HL-60 (cell line): Measurements from ENCODE around the gene DEFB118.

Source experiments
- GABPA ChIP-seq: IDR thresholded peaks from 2 replicates; pipeline ENCODE4 v1.6.1; 2012; ENCODE audit warnings: low read depth
- POLR2AphosphoS5 ChIP-seq: IDR thresholded peaks from 2 replicates; pipeline ENCODE4 v1.6.1; 2012; ENCODE audit warnings: low read depth
- TF ChIP-seq, protein P1 (sequence below): IDR thresholded peaks from one replicate; pipeline ENCODE4 v1.5.1; 2011; ENCODE audit warnings: low read length, control low read depth, inconsistent platforms; ENCODE audit not compliant: insufficient read depth

DNA sequence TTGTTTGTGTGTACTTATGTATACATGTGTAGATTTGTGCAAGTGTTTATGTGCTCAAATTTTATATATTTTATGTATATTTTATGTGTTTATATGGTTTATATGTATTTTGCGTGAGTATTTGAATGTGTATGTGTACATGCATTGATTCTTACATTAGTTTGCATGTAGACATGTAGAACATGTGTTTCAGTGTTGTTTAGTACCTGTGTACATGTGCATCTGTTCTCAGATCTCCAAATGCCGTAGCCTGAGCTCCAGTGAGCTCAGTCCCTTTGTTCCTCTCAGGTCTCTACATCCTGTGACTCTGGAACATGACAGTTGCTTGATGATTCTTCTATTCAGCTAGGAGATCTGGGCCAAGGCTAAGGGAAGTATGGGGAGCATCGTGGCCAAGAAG is 26.5 kb downstream of the DEFB118 start:
- TF ChIP-seq, protein P1, sequence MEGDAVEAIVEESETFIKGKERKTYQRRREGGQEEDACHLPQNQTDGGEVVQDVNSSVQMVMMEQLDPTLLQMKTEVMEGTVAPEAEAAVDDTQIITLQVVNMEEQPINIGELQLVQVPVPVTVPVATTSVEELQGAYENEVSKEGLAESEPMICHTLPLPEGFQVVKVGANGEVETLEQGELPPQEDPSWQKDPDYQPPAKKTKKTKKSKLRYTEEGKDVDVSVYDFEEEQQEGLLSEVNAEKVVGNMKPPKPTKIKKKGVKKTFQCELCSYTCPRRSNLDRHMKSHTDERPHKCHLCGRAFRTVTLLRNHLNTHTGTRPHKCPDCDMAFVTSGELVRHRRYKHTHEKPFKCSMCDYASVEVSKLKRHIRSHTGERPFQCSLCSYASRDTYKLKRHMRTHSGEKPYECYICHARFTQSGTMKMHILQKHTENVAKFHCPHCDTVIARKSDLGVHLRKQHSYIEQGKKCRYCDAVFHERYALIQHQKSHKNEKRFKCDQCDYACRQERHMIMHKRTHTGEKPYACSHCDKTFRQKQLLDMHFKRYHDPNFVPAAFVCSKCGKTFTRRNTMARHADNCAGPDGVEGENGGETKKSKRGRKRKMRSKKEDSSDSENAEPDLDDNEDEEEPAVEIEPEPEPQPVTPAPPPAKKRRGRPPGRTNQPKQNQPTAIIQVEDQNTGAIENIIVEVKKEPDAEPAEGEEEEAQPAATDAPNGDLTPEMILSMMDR, result no peak
- no peak for TF ChIP-seq POLR2AphosphoS5
- TF ChIP-seq GABPA, result no peak
